Measurements from ENCODE around the gene PTPRD.

PTPRD gene

DNA sequence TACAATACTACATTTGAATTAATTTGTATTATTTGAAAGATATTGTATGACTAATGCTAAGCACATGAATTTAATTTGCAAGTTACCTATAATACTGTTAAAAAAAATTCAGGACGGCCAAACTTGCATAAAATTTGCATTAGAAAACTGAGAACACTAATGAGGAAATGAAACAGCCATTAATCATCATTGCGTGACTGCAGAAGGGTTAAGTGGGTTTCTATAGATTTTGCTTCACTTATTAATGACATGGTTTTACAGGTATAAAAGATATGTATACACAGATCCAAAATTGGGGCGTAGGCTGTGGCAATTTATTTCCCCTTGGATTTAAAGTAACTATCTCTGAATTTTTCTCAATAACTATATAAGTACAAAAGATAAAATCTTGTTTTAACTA lies 882.6 kb downstream of the PTPRD start:
- no peak for DNase-seq

DNA sequence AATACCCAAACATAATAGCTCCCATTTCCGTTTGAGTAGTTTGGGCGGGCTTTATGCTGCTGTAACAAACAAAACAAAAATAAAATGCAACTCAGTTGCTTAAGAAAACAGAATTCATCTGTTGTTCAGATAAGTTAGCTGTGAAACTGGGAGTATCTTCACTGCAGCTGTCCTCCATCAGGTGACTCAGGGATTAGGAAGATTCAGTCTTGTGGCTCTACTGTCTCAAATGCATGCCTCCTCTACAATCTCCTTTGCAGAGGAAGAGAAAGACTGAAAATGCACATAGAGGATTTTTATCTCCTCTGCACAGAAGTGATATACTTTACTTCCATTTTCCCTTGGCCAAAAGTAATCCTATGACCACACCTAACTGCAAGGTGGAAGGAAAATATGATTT lies 883.7 kb downstream of the PTPRD start:
- DNase-seq = no peak

DNA sequence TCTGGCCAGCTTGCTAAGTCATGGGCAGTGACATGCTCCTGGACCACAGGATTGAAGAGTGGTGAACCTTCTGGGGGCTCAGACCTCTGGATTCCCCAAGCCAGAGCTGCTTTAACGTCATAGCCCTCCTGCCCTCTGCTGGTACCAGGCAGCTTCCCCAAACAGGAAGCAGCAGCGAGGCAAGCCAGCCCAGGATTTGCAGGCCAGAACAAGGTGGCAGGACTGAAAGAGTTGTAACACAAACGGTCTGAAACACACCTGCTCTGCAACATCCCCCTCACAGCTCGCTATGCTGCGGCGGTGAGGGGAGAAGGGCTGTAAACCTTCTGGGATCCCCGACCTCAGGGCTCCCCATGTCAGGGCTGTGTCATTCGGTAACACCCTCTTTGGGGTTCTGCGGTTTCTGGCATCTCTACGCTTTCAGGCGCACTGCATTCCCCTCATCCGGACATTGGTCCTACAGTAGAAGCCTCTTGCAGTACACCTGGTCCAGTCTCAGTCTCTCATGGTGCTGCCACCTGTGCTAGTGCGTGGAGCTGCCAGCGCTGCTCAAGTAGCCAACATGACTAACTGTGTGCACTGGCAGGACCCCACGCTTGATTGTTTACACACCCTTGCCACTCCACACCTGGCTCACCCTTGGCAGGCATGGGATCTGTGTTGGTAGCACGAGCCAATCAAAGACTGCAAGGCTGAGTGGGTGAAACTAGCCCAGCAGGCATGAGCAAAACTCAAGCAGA lies 893.3 kb downstream of the PTPRD start:
- no peak for DNase-seq

GRCh38 chr9:9718691-9719090 lies 894.1 kb downstream of the PTPRD start:
- no peak for DNase-seq

- no peak for DNase-seq
These were observed 933.4 kb downstream of the PTPRD start for GRCh38 chr9:9679433-9679832.

GRCh38 chr9:9674461-9674860 lies 938.3 kb downstream of the PTPRD start:
- DNase-seq = no peak

- no peak for DNase-seq
These were observed 942.3 kb downstream of the PTPRD start for GRCh38 chr9:9670454-9670853.

- no peak for DNase-seq
These were observed 967.8 kb downstream of the PTPRD start for GRCh38 chr9:9645006-9645405.

GRCh38 chr9:9631284-9631683 lies 981.5 kb downstream of the PTPRD start:
- no peak for DNase-seq

- no peak for DNase-seq
These were observed 987.6 kb downstream of the PTPRD start for GRCh38 chr9:9625248-9625647.

DNA sequence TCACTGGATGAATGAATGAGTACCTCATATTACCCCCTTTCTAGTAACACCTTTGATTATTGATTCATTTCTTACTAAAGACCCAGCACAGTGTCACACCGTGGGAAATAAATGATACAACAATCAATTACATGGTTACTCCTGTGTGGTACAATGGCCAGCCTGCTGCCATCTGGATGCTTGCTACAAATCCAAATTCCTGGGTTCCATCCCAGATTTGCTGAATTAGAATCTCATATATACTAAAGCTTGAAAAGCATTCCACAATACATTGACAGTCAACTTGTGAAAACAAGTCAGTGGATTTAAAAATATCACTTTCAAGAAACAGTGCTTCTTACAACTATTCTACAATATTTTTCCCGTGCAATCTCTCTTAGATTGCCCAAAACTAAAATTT lies 989.3 kb downstream of the PTPRD start:
- no peak for DNase-seq

DNA sequence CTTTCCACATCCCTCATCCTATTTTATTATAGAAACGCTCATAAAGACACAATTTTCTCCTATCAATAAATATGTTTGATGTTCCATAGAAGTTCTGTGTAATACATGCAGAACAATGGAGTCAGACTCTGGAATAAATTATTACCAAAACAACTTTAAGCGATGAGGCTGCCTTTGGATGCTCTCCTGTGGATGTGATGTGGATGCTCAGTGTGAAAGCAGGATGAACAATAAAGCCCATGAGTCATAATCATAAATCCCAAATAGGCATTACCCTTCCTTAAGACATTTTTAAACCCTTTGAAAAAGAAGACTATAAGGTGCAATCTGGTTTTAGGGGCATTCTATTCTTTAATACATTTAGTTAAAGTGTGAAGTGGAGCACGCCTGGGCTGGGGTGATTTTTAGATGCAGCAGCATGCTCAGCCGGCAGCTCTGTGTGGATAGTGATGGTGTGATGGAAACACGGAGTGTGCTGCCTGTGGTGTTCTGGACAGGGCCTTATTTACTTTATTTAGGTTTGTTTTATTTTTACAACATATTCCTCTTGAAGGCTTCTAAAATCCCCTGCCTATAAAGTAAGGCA lies 991.4 kb downstream of the PTPRD start:
- DNase-seq = no peak

DNA sequence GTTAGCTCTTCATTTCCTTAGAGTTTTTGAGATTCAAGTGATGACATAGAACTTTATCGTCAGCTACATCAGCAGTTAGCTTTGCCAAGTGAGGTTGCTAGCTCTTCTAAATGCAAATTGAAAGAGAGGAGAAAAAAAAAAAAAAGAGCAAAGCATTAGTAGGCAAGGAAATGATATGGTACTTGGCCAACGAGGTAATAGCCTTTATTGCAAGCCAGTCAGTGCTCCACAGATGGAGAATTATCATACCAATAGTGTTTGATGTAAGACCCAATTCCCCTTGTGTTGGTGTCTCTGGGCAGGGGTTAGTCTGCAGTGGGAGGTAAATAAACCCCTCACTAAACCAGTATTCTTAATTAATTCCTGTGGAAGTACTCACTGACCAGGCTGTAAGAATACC lies 992.1 kb downstream of the PTPRD start:
- no peak for DNase-seq

DNA sequence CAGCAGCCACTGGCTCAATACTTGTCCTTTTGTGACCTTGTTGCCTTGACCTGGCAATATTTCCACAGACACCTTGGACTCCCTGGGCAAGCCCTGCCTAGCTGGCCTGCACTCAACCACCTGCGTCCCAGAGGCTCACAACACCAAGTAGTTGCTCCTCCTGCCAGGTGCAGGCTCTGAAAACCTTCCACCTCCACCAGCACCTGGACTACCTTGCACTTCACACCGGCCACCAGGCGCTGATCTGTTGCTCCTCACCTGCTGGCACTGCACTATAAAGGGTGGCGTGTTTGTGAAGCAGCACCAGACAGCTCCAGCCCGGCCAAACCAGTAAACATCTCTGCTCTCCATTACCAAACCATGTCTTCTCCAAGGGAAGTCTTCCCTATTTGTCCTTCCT lies 997.7 kb downstream of the PTPRD start:
- DNase-seq = no peak

DNA sequence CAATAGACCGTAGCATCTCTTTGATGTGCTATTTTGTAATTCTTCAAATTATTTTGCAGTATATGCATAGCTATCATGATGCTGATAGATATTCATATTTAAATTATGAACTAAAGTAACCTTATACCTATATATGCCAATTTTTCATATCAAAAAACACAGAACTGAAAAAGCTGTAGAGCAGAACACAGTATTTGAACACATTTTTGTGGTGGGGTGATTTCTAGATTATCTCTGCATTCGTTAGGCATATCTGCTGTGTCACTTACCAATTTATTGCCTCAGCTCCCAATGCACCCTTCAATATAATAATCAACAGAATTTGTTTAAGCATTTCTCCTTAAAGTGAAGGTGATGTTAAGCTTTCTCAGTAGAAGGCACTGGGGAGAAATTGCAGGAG lies 998.2 kb downstream of the PTPRD start:
- no peak for DNase-seq

- no peak for DNase-seq
These were observed 1000.0 kb downstream of the PTPRD start for GRCh38 chr9:9612755-9613154.

- DNase-seq = no peak
These were observed 1000.5 kb downstream of the PTPRD start for GRCh38 chr9:9612270-9612669.

DNA sequence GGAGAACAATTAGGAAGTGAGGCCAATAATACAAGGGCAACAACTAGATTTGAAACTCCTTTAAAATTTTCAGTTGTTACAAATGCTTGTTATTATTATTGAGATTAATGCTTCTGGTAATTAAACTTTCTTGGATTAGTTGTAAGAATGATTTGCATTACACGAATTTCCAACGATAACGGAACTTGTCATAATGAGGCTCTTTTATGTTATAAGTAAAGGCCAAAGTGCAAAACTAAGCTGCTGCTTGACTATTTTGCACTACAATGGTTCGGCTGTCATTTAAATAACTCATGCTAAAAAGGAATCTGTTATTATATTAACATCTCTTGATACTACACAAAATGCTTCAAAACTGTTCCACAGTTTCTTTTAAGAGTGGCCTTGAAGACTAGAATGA lies 1007.1 kb downstream of the PTPRD start:
- no peak for DNase-seq

DNA sequence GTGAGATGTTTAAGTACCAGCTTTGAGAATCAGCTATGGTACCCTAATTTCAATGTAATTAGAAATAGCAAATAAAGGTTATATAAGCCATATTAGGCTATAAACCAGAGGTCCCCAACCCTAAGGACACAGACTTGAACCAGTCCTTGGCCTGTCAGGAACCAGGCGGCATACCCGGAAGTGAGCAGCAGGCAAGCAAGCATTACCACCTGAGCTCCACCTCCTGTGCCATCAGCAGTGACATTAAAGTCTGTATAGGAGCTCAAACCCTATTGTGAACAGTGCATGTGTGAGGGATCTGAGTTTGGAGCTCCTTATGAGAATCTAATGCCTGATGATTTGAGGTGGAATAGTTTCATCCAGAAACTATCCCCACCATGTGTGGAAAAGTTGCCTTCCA lies 1009.5 kb downstream of the PTPRD start:
- DNase-seq = no peak

DNA sequence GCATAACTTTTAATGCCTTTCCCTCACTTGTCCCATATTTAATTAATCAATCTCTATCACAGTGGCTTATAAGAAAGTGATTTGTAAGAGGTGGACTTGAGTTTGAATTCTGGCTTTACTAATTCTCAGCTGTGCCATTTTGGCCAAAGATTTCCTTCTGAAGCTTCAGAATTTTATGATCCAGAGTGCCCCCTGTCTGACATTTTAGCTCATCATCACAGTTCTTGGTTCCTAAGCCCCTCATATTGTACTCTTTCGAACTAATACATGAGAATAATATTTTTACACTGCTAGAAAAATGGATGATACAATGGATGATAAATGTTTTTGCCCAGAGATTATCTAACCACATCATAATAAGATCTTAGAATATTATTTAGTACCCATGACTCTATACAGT lies 1014.1 kb downstream of the PTPRD start:
- DNase-seq = no peak

DNA sequence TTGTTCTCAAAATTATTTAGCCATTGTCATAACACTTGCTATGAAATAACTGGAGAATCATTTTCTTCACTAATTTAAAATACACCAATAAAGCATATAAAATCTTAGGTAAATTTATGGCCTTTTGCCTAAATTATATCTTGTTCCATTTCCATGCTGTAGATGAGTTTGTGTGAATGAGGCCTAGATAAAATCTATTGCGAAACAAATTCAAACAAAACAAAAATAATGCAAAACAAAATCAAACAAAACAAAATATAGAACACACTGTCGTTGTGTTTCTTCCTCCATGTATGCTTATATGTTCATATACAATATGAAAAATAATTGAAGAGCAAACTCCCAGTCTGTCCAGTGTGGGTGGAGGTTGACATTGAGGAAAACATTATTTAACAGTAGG lies 1020.7 kb downstream of the PTPRD start:
- no peak for DNase-seq

DNA sequence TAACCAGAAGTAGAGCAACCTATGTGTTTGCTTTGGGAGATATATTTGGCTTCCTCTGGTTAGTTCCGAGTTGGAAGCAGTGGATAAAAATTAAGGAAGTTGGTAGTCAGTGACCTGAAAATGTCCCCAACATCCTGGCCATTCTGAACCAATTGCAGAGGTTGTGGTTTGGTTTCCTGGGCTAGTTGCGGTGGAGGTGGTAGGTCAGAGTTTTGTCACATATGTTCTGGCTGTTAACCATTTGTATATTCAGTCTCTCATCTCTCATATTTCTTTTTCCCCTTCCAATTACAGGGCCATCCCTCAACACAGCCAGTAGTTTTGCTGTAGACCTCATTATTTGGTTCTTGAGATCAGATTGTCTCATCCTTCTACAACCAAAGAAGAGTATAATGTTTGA lies 1026.9 kb downstream of the PTPRD start:
- no peak for DNase-seq

DNA sequence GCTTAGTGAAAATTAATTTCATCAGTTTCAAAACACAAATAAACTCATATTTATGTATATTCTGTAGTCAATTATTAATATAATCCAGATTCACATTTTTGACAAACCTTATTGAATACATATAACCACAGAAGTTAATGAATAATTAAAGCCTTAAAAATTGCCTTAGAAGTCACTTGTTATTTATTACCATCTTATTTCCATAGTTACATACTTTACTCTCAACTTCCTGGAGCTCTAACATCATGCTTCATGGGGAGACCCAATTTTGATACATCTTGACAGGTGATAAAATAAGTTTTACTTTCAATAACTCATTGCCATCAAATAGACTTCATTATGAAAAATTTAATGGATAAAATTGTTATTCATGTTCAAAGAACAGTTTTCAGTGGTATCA lies 1038.7 kb downstream of the PTPRD start:
- no peak for DNase-seq

DNA sequence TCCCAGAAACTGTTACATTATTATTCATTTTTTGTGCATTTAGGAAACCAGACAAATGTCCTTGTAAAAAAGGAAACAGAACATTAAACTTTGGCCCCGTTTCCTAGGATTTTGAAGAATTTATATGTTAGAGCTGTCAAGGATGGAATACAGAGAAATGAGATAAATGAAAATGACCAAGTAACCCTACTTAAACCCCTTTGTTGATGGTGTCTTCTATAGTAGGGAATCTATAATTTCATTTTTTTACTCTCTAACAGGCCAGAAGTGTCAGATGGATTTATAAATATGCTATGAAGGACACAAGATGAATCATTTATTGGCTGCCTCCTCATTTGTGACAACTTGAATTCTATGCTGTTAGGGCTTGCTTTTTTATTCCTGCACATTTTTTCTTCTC lies 1047.1 kb downstream of the PTPRD start:
- no peak for DNase-seq

- DNase-seq = no peak
These were observed 1049.0 kb downstream of the PTPRD start for GRCh38 chr9:9563817-9564216.

Measured in activated naive CD4-positive, alpha-beta T cell treated with anti-CD3 and anti-CD28 coated beads, Interleukin-2, amount 50 U/mL, for 16 hours (primary cell).